ENCODE measurements around the gene WDR75.

- TF ChIP-seq POLR2A (IDR thresholded peaks at IDR 0.05; ENCODE audit: low read length) (no peak), GATA1 (IDR thresholded peaks at IDR 0.05; ENCODE audit: low read depth, low read length) (no peak)
Measured at GRCh38 chr2:189406586-189407233, 34.6 kb upstream of the WDR75 start.

All from erythroblast (primary cell).